Upper lobe of right lung (tissue), 1 donor: Measurements from ENCODE around the gene TMEM44. TPM values are rescaled to one million over a fixed set of nuclear protein-coding genes. Genes with fewer than 3 reads are reported as not detected.

Experiments
- ATAC-seq: fragments of 200-7000 bp; cut with Tn5 transposase; one replicate; pipeline ENCODE4 v1.9.1; 2020; ENCODE audit warnings: mild to moderate bottlenecking, moderate library complexity
- DNase-seq: peaks from one replicate; pipeline ENCODE4 v3.0.0-alpha.2; 2020
- H3K27ac ChIP-seq: fragments of 200-600 bp; one replicate; pipeline ENCODE4 v1.8.0; 2022
- H3K27me3 ChIP-seq: fragments of 200-600 bp; one replicate; pipeline ENCODE4 v1.8.0; 2022; ENCODE audit warnings: mild to moderate bottlenecking
- H3K36me3 ChIP-seq: fragments of 200-600 bp; one replicate; pipeline ENCODE4 v1.8.0; 2022
- H3K4me1 ChIP-seq: fragments of 200-600 bp; one replicate; pipeline ENCODE4 v1.8.0; 2022
- H3K4me3 ChIP-seq: fragments of 200-600 bp; one replicate; pipeline ENCODE4 v1.8.0; 2022; ENCODE audit warnings: mild to moderate bottlenecking
- H3K9me3 ChIP-seq: fragments of 200-600 bp; one replicate; pipeline ENCODE4 v1.8.0; 2022
- intact Hi-C: fragments of 100-400 bp; cut with DNase I; formaldehyde crosslinking; loops from one replicate; pipeline ENCODE4 v1.11.0; 2022
- total RNA-seq: library from RNA; stranded (reverse); fragmentation: NEBNext Ultra II Directional; extraction: Animal tissue kit (Norgen Biotek cat#: 25700); gene quantifications from one replicate; pipeline ENCODE4 v1.2.1, GENCODE V29; 2021
- TF ChIP-seq, protein P1 (sequence below): fragments of 200-600 bp; IDR thresholded peaks from one replicate; pipeline ENCODE4 v1.8.0; 2022; ENCODE audit warnings: antibody characterized with exemption
- donor health status: DM: no; HTN: yes; CAD: no; lungs with severe emphysema.

Gene TMEM44
- total RNA-seq, 1 donor from 2014 or later, result 25.3 TPM

DNA sequence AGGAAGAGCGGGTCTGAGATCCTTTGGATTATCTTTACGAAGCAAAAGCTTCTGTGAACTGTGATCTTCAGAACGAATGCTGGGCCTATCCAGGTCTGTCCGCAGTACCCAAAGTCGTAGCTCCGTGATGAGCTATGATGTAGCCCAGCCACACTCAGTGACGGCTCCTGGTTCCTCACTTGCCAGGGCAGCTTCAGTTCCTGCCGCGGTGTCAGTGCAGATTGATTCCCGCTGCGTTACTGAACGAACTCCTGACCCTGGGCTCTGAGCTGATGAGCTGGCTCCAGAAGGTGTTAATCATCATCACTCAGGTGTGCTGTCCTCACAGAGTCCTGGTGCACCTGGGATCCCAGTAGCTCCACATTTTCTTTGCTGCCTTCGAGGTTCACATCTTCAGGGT is 45.0 kb downstream of the TMEM44 start:
- no peak overlapping the region for H3K4me3 ChIP-seq
- peaks cover 15% of the 10 kb centered on the region for H3K4me1 ChIP-seq
- TF ChIP-seq, protein P1, sequence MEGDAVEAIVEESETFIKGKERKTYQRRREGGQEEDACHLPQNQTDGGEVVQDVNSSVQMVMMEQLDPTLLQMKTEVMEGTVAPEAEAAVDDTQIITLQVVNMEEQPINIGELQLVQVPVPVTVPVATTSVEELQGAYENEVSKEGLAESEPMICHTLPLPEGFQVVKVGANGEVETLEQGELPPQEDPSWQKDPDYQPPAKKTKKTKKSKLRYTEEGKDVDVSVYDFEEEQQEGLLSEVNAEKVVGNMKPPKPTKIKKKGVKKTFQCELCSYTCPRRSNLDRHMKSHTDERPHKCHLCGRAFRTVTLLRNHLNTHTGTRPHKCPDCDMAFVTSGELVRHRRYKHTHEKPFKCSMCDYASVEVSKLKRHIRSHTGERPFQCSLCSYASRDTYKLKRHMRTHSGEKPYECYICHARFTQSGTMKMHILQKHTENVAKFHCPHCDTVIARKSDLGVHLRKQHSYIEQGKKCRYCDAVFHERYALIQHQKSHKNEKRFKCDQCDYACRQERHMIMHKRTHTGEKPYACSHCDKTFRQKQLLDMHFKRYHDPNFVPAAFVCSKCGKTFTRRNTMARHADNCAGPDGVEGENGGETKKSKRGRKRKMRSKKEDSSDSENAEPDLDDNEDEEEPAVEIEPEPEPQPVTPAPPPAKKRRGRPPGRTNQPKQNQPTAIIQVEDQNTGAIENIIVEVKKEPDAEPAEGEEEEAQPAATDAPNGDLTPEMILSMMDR, result no peak
- H3K36me3 ChIP-seq, result no peaks in the 10 kb centered on the region
- no peaks in the 10 kb centered on the region for H3K9me3 ChIP-seq
- no peak for ATAC-seq
- H3K27me3 ChIP-seq, result no peaks in the 10 kb centered on the region
- intact Hi-C loops, result no loop called here
- H3K27ac ChIP-seq, result no peak overlapping the region
- DNase-seq, result no peak

DNA sequence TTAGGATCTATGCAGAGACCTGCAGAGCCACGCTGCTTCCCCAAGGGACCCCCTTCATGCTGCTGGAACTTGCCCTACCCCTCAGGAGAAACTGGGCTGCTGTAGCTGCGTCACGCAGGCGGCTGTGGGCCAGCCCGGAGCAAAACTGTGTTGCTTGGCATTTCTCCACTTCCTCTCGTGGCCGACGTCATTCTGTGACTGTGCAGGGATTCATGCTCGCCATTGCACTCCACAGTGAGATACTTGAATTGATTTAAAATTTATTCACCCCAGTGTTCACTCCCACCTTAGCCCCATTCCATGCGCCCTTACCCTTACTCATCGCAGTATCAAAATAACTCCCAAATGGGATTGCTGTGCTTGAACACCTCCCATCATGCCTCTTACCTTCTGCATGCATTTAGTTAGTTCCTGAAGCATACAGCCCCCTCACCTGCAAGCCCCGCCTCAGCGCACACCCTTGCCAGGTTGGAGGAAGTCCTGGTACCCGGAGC is 45.7 kb downstream of the TMEM44 start:
- no peak for DNase-seq
- intact Hi-C loops, result no loop called here
- Histone ChIP-seq H3K4me1 (peaks cover 15% of the 10 kb centered on the region), H3K36me3 (no peaks in the 10 kb centered on the region), H3K9me3 (no peaks in the 10 kb centered on the region), H3K27ac (no peak overlapping the region), H3K27me3 (no peaks in the 10 kb centered on the region), H3K4me3 (no peak overlapping the region)
- TF ChIP-seq, protein P1, result no peak
- ATAC-seq, result no peak

DNA sequence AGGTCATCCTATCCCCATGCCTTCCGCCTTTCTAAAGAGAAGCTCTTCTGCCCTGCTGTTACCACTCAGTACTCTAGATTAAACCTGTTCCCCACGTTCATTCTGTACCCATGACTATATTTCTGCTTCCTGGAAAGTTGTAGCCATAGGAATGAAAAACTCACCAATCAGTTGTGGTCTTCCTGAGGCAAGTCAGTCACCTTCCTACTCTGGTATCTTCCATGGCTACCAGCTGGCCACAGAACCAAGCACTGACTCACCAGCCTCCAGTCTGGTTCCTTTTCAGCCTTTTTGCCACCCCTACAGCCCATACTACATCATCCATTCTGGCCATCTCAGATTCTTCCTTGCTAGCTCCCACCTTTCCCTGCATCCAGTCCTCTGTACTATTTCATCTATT is 46.4 kb downstream of the TMEM44 start:
- H3K4me3 ChIP-seq, result no peak overlapping the region
- no peak for DNase-seq
- TF ChIP-seq, protein P1, result no peak
- no peak for ATAC-seq
- H3K27ac ChIP-seq, result peak overlapping the region; percentile 30
- peaks cover 15% of the 10 kb centered on the region for H3K4me1 ChIP-seq
- intact Hi-C loops, result no loop called here
- no peaks in the 10 kb centered on the region for H3K27me3 ChIP-seq
- H3K36me3 ChIP-seq, result no peaks in the 10 kb centered on the region
- H3K9me3 ChIP-seq, result no peaks in the 10 kb centered on the region

- TF ChIP-seq, protein P1, result no peak
- Histone ChIP-seq H3K4me1 (peaks cover 15% of the 10 kb centered on the region), H3K27ac (no peak overlapping the region), H3K36me3 (no peaks in the 10 kb centered on the region), H3K4me3 (no peak overlapping the region), H3K27me3 (no peaks in the 10 kb centered on the region), H3K9me3 (no peaks in the 10 kb centered on the region)
- ATAC-seq (no peak), DNase-seq (no peak)
- intact Hi-C loops, result no loop called here
Observed at GRCh38 chr3:194585880-194586281, 47.3 kb downstream of the TMEM44 start.

DNA sequence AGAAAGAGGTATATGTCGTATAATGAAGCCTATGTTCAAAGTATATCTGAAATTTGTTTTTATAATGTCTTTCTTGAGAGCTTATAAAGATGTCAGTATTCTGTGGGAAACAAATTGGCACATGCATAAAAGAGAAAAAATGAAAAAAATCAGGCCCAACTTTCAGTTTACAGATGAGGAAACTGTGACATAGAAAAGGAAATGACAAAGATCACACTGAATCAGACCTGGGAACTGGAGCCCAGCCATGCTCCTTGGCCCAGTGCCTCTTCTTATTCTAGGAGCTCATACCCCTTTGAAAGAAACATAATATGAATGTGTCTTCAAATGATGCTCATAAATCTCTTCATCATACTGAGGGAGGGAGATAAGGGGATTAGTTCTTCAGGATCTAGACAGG is 48.4 kb downstream of the TMEM44 start:
- no peaks in the 10 kb centered on the region for H3K36me3 ChIP-seq
- TF ChIP-seq, protein P1, result no peak
- H3K4me1 ChIP-seq, result peaks cover 15% of the 10 kb centered on the region
- H3K4me3 ChIP-seq, result peak overlapping the region; percentile 87
- H3K9me3 ChIP-seq, result no peaks in the 10 kb centered on the region
- H3K27ac ChIP-seq, result peak overlapping the region; percentile 98
- intact Hi-C loops, result no loop called here
- ATAC-seq, result no peak
- no peak for DNase-seq
- no peaks in the 10 kb centered on the region for H3K27me3 ChIP-seq

DNA sequence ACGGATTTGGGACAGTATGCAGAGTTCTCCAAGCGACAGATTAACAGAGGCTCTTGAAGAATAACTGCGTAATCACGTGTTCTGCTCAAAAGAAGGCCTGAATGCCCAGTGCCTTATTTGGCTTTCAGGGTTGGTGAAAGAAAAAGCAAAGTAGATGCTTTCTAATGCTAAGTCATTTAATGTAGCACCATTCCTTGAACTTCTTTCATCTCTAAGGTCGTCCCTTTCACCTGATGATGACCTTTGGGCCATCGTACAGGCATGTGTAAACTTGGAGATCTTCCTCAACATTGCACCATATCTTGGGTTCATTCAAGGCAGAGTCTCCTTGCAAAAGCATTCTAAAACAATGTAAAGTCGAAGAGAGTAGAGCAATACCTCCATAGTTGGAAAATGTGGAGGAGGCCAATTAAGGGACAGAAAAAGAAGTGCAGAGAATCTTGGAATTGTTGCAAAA is 48.9 kb downstream of the TMEM44 start:
- DNase-seq, result no peak
- Histone ChIP-seq H3K27ac (peak overlapping the region; percentile 98), H3K4me1 (peaks cover 15% of the 10 kb centered on the region), H3K27me3 (no peaks in the 10 kb centered on the region), H3K4me3 (peak overlapping the region; percentile 87), H3K36me3 (no peaks in the 10 kb centered on the region), H3K9me3 (no peaks in the 10 kb centered on the region)
- intact Hi-C loops, result no loop called here
- TF ChIP-seq, protein P1, result no peak
- peak; percentile 2 for ATAC-seq
